MCF 10A (cell line): ENCODE data around the gene GAS5. TPM values are rescaled to one million over a fixed set of nuclear protein-coding genes. Genes with fewer than 3 reads are reported as not detected.
"Not testable (repeated sequence)": the region's sequence is repeated elsewhere in the genome, so short reads cannot be mapped to it uniquely, and the experiment has no call there.

Source experiments
- BruUV-seq: library from RNA; stranded (reverse); fragments of 400-500 nt; replicated peaks from 2 replicates; lab custom pipeline; 2021; lab: Mats Ljungman, UMichigan
- CTCF ChIA-PET: fragments of 300-600 bp; sonication (Branson Sonifier 250); formaldehyde crosslinking; extraction: SDS; loops from one replicate; lab custom pipeline; 2021; ENCODE audit warnings: antibody characterized with exemption, inconsistent platforms; lab: Yijun Ruan, JAX
- POLR2A ChIA-PET: fragments of 300-600, 350-650 bp; sonication (Branson Sonifier 250); formaldehyde crosslinking; extraction: SDS; loops from one replicate; lab custom pipeline; 2020; ENCODE audit warnings: antibody characterized with exemption, inconsistent platforms; lab: Yijun Ruan, JAX
- DNase-seq: peaks from one replicate; pipeline ENCODE4 v3.0.0-alpha.2; 2018; ENCODE audit not compliant: unreplicated experiment
- H3K27ac Mint-ChIP-seq: one replicate; pipeline ENCODE4 v1.8.0; 2022; ENCODE audit warnings: mild to moderate bottlenecking, low read depth, mixed read lengths; ENCODE audit not compliant: unreplicated experiment
- H3K27me3 Mint-ChIP-seq: one replicate; pipeline ENCODE4 v1.8.0; 2022; ENCODE audit warnings: mixed read lengths; ENCODE audit not compliant: insufficient read depth, unreplicated experiment
- H3K36me3 Mint-ChIP-seq: one replicate; pipeline ENCODE4 v1.8.0; 2022; ENCODE audit warnings: mild to moderate bottlenecking, moderate library complexity, mixed read lengths; ENCODE audit not compliant: insufficient read depth, unreplicated experiment
- H3K4me1 Mint-ChIP-seq: one replicate; pipeline ENCODE4 v1.8.0; 2022; ENCODE audit warnings: mixed read lengths; ENCODE audit not compliant: insufficient read depth, unreplicated experiment
- H3K4me3 Mint-ChIP-seq: one replicate; pipeline ENCODE4 v1.8.0; 2022; ENCODE audit warnings: mild to moderate bottlenecking, moderate library complexity, mixed read lengths; ENCODE audit not compliant: unreplicated experiment
- H3K9me3 Mint-ChIP-seq: one replicate; pipeline ENCODE4 v1.8.0; 2022; ENCODE audit warnings: mixed read lengths; ENCODE audit not compliant: unreplicated experiment
- CTCF ChIP-seq: fragments of 200-600 bp; IDR thresholded peaks from one replicate; pipeline ENCODE4 v1.8.0; 2022; ENCODE audit warnings: antibody characterized with exemption, mild to moderate bottlenecking; ENCODE audit not compliant: unreplicated experiment
- intact Hi-C: fragments of 100-400 bp; cut with micrococcal nuclease; formaldehyde crosslinking; loops from 2 replicates; pipeline ENCODE4 v1.14.1; 2022
- total RNA-seq: library from RNA; stranded (reverse); gene quantifications from 2 replicates; pipeline ENCODE4 v1.2.3, GENCODE V29; 2022

The GAS5 gene
- total RNA-seq, 1 experiment from 2014 or later, result 3,184 TPM

DNA sequence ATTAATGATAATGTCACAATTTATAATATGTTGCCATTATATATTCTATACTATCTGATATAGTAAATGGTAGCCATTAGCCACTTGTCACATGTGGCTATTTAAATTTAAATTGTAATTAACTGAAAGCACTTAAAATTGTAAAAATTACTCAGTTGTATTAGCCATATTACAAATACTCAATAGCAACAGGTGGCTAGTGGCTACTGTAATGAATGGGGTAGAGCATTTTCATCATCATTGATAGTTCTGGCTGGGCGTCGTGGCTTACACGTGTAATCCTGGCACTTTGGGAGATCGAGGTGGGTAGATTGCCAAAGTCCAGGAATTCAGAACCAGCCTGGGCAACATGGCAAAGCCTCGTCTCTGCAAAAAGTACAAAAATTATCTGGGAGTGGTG lies 16.9 kb upstream of the GAS5 start:
- H3K4me3 Mint-ChIP-seq, result no peak overlapping the region
- H3K27ac Mint-ChIP-seq, result no peak overlapping the region
- BruUV-seq, result no TSS peak
- intact Hi-C loops, result no loop called here
- no peaks in the 10 kb centered on the region for H3K9me3 Mint-ChIP-seq
- TF ChIP-seq CTCF, result no peak
- H3K36me3 Mint-ChIP-seq, result peaks cover 17% of the 10 kb centered on the region
- no peaks in the 10 kb centered on the region for H3K27me3 Mint-ChIP-seq
- DNase-seq, result no peak
- no peaks in the 10 kb centered on the region for H3K4me1 Mint-ChIP-seq
- POLR2A ChIA-PET, result interaction anchor here (0.5 to 3.2 kb wide), 3 partner anchors 10 to 138 kb away, joined by 3 to 18 read pairs (median 3); no protein-coding TSS in a partner anchor
- CTCF ChIA-PET, result interaction anchor here (1.1 kb wide), 1 partner anchor 10 kb away, joined by 3 read pairs; no protein-coding TSS in a partner anchor

GRCh38 chr1:173881117-173881516 lies 13.3 kb upstream of the GAS5 start:
- CTCF ChIA-PET, H3K27me3 Mint-ChIP-seq, POLR2A ChIA-PET, BruUV-seq, intact Hi-C loops, H3K27ac Mint-ChIP-seq, H3K4me1 Mint-ChIP-seq, DNase-seq, H3K4me3 Mint-ChIP-seq, H3K9me3 Mint-ChIP-seq: not testable (repeated sequence)
- peaks cover 29% of the 10 kb centered on the region for H3K36me3 Mint-ChIP-seq

DNA sequence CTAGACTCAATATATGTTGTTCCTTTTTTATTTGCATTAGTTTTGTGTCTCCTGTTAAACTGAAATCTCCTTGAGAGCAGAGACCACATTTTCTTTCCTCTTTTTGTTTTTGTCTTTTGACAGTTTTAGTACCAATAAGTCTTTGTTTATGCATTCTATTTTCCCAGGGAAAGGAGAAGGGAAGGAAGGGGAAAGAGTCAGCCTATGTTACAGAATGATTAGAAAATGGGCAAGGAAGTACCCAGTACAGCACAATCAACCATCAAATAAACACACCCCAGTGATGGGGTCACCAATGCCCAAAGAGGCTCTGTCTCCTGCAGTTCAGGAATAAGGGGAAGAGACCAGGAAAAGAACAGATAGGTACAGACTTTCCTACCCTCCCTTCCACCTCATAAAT lies 10.5 kb upstream of the GAS5 start:
- Mint-ChIP-seq H3K27me3 (no peaks in the 10 kb centered on the region), H3K36me3 (peaks cover 45% of the 10 kb centered on the region), H3K27ac (no peak overlapping the region), H3K4me3 (no peak overlapping the region), H3K4me1 (peaks cover 4% of the 10 kb centered on the region), H3K9me3 (no peaks in the 10 kb centered on the region)
- intact Hi-C loops, result no loop called here
- BruUV-seq, result no TSS peak
- ChIA-PET CTCF (no interaction called here), POLR2A (interaction anchor here (0.6 to 1.0 kb wide), 4 partner anchors 10 to 28 kb away, joined by 3 to 5 read pairs (median 3); partner anchors contain the start of gene ZBTB37)
- TF ChIP-seq CTCF, result no peak
- DNase-seq, result no peak

- H3K27ac Mint-ChIP-seq, result no peak overlapping the region
- ChIA-PET CTCF (no interaction called here), POLR2A (interaction anchor here (0.6 to 1.0 kb wide), 2 partner anchors 52 to 149 kb away, joined by 3 to 4 read pairs; no protein-coding TSS in a partner anchor)
- peaks cover 12% of the 10 kb centered on the region for H3K4me1 Mint-ChIP-seq
- intact Hi-C loops, result no loop called here
- DNase-seq, result no peak
- H3K27me3 Mint-ChIP-seq, result no peaks in the 10 kb centered on the region
- peaks cover 50% of the 10 kb centered on the region for H3K36me3 Mint-ChIP-seq
- H3K4me3 Mint-ChIP-seq, result no peak overlapping the region
- no peak for TF ChIP-seq CTCF
- BruUV-seq, result no TSS peak
- H3K9me3 Mint-ChIP-seq, result no peaks in the 10 kb centered on the region
These were observed 8.9 kb upstream of the GAS5 start for GRCh38 chr1:173876732-173877131.
